RKO (cell line): ENCODE measurements around the gene NNMT.

Experiments
- DNase-seq: peaks from one replicate; pipeline ENCODE4 v3.0.0-alpha.2; 2016; ENCODE audit warnings: low spot score

NNMT gene

GRCh38 chr11:114295676-114296604 is at the start of gene NNMT:
Gene NNMT (plus strand): TSS chr11:114296399. CDS start chr11:114296557, 158 bp downstream.
- DNase-seq = no peak

GRCh38 chr11:114247070-114247789 is 49.0 kb upstream of the NNMT start:
- no peak for DNase-seq

- DNase-seq = no peak
These were observed 46.0 kb upstream of the NNMT start for GRCh38 chr11:114250180-114250579.

- DNase-seq = no peak
These were observed 45.0 kb upstream of the NNMT start for GRCh38 chr11:114250993-114251814.

- no peak for DNase-seq
These were observed 44.3 kb upstream of the NNMT start for GRCh38 chr11:114251815-114252337.

- no peak for DNase-seq
These were observed 43.4 kb upstream of the NNMT start for GRCh38 chr11:114252767-114253166.

- no peak for DNase-seq
These were observed 42.4 kb upstream of the NNMT start for GRCh38 chr11:114253771-114254170.

GRCh38 chr11:114254571-114255146 is 41.5 kb upstream of the NNMT start:
- no peak for DNase-seq

GRCh38 chr11:114255289-114255688 is 40.9 kb upstream of the NNMT start:
- DNase-seq = no peak

- no peak for DNase-seq
These were observed 39.8 kb upstream of the NNMT start for GRCh38 chr11:114256176-114256966.

- no peak for DNase-seq
These were observed 39.3 kb upstream of the NNMT start for GRCh38 chr11:114256967-114257286.

GRCh38 chr11:114257621-114258558 is 38.3 kb upstream of the NNMT start:
- DNase-seq = no peak

- DNase-seq = no peak
These were observed 37.5 kb upstream of the NNMT start for GRCh38 chr11:114258696-114259095.

- DNase-seq = no peak
These were observed 37.1 kb upstream of the NNMT start for GRCh38 chr11:114259124-114259526.

- DNase-seq = no peak
These were observed 36.6 kb upstream of the NNMT start for GRCh38 chr11:114259551-114259983.

GRCh38 chr11:114260077-114260476 is 36.1 kb upstream of the NNMT start:
- no peak for DNase-seq

GRCh38 chr11:114260483-114260882 is 35.7 kb upstream of the NNMT start:
- no peak for DNase-seq

GRCh38 chr11:114261791-114262190 is 34.4 kb upstream of the NNMT start:
- DNase-seq = no peak

GRCh38 chr11:114262681-114263512 is 33.3 kb upstream of the NNMT start:
- DNase-seq = peak; percentile 51
